Muscle layer of colon (tissue), 2 donors: ENCODE data around the gene ACTMAP.
"Not testable (repeated sequence)": the region's sequence is repeated elsewhere in the genome, so short reads cannot be mapped to it uniquely, and the experiment has no call there.

Experiments
- H3K27ac ChIP-seq: one replicate; pipeline ENCODE4 v1.7.0; 2013; ENCODE audit warnings: low read depth, mild to moderate bottlenecking, low read length, moderate library complexity
- H3K27me3 ChIP-seq, 2 donors: one replicate each; pipeline ENCODE4 v1.7.0; 2013; ENCODE audit warnings: low read length in 2 of 2, mild to moderate bottlenecking in 2 of 2; ENCODE audit not compliant: insufficient read depth in 2 of 2, control insufficient read depth in 1 of 2
- H3K36me3 ChIP-seq: one replicate; pipeline ENCODE4 v1.7.0; 2013; ENCODE audit warnings: mild to moderate bottlenecking, low read length; ENCODE audit not compliant: insufficient read depth
- H3K4me1 ChIP-seq: one replicate; pipeline ENCODE4 v1.7.0; 2013; ENCODE audit warnings: mild to moderate bottlenecking, low read length; ENCODE audit not compliant: insufficient read depth
- H3K4me3 ChIP-seq, 2 donors: one replicate each; pipeline ENCODE4 v1.7.0; 2013; ENCODE audit warnings: low read length in 2 of 2, low read depth in 1 of 2, mild to moderate bottlenecking in 1 of 2, moderate library complexity in 1 of 2
- H3K9ac ChIP-seq: one replicate; pipeline ENCODE4 v1.7.0; 2013; ENCODE audit warnings: low read length
- H3K9me3 ChIP-seq: one replicate; pipeline ENCODE4 v1.7.0; 2013; ENCODE audit warnings: mild to moderate bottlenecking, low read length
- donor health status: abdominal sarcoma.
- donor health status: Adenocarcinoma of cecum.

ACTMAP gene

DNA sequence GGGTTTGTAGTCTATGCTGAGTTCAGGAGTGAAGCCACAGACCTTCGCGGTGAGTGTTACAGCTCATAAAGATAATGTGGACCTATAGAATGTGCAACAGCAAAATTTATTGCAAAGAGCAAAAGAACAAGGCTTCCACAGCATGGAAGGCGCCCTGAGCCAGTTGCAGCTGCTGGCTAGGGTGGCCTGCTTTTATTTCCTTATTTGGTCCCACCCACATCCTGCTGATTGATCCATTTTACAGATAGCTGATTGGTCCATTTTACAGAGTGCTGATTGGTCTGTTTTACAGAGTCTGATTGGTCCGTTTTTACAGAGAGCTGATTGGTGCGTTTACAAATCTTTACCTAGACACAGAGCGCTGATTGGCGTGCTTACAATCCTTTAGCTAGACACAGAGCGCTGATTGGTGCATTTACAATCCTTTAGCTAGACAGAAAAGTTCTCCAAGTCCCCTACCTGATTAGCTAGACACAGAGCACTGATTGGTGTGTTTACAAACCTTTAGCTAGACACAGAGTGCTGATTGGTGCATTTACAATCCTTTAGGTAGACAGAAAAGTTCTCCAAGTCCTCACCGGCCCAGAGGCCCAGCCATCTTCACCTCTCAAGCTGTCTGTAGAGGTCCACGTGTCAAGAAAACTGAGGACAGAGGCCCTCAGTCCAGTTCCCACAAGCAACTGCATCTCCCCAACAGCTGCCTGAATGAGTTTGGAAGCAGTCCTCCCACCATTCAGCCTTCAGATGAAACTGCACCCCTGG lies 21.0 kb upstream of the ACTMAP start:
- not testable (repeated sequence) for H3K9me3 ChIP-seq, H3K27me3 ChIP-seq, H3K4me3 ChIP-seq, H3K4me1 ChIP-seq, H3K36me3 ChIP-seq, H3K9ac ChIP-seq, H3K27ac ChIP-seq

DNA sequence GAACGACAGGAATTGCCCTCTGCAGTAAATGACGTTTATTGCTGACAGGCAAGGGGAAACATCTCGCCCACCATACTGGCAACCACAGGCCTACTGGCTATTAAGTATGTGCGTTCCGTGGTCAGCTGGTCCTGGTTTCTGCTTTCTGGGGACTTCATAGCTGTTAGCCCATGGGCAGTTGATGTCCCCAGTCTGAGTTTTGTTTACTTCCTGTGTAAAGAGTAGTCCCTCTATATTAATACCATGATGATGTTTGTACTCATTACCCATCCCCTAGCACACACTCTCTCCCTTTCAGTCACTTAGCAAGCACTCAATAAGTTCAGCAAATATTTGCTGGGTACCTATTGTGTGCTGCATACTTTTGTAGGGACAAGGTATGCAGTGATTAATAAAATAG lies 18.6 kb upstream of the ACTMAP start:
- H3K9ac ChIP-seq = no peak overlapping the region
- H3K9me3 ChIP-seq = no peaks in the 10 kb centered on the region
- no peaks in the 10 kb centered on the region for H3K4me1 ChIP-seq
- no peaks in the 10 kb centered on the region for H3K27me3 ChIP-seq
- H3K4me3 ChIP-seq = no peak overlapping the region
- no peak overlapping the region for H3K27ac ChIP-seq
- peaks cover 22% of the 10 kb centered on the region for H3K36me3 ChIP-seq

DNA sequence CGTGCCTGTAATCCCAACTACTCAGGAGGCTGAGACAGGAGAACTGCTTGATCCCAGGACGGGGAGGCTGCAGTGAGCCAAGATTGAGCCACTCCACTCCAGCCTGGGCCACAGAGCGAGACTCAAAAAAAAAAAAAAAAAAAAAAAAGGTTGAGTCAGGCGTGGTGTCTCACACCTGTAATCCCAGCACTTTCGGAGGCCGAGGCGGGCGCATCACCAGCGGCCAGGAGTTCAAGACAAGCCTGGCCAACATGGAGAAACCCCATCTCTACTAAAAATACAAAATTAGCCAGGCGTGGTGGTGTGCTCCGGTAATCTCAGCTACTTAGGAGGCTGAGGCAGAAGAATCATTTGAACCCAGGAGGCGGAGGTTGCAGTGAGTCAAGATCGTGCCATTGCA lies 16.1 kb upstream of the ACTMAP start:
- not testable (repeated sequence) for H3K9me3 ChIP-seq, H3K4me1 ChIP-seq, H3K27me3 ChIP-seq, H3K4me3 ChIP-seq, H3K9ac ChIP-seq, H3K27ac ChIP-seq
- H3K36me3 ChIP-seq = peaks cover 47% of the 10 kb centered on the region

DNA sequence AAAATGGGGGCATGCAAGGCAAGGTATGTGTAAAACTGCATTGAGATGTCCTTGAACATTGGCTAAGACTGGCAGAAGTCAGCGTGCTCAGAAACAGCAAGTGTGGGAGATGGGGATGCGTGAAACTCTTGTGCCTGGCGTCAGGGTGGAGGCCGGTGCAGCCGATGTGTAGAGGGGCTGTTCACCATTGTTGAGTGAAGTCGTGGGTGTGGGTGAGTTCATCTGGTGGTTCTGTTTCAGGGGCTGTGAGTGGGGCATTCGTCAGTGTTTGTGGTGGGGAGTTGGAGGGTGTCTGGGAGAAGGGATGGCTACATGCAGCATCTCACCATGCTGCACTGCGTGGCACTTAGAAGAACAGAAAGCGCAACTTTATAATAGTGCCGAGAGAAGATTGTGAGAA lies 13.7 kb upstream of the ACTMAP start:
- Histone ChIP-seq H3K27ac (no peak overlapping the region), H3K9ac (no peak overlapping the region), H3K4me1 (no peaks in the 10 kb centered on the region), H3K4me3 (no peak overlapping the region), H3K9me3 (no peaks in the 10 kb centered on the region), H3K36me3 (peaks cover 68% of the 10 kb centered on the region), H3K27me3 (no peaks in the 10 kb centered on the region)

DNA sequence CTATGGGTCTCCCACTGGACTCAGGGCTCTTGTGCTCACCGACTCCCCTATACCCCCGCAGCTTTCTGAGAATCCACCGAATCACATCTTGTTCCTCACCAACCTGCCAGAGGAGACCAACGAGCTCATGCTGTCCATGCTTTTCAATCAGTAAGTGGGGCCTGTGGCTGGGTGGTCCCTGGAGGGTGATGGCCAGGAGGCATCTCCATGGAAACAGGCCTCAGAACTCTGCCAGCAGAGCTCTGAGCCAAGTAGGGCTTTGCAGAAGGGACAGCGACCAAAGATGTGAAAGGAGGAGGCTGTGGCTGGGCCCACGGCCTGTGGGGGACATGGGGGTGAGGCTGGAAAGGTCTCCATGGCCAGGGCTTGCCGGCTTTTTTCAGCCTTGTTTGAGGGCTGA lies 13.2 kb upstream of the ACTMAP start:
- Histone ChIP-seq H3K27me3 (no peaks in the 10 kb centered on the region), H3K4me1 (no peaks in the 10 kb centered on the region), H3K27ac (no peak overlapping the region), H3K4me3 (no peak overlapping the region), H3K9me3 (no peaks in the 10 kb centered on the region), H3K36me3 (peaks cover 70% of the 10 kb centered on the region), H3K9ac (no peak overlapping the region)

DNA sequence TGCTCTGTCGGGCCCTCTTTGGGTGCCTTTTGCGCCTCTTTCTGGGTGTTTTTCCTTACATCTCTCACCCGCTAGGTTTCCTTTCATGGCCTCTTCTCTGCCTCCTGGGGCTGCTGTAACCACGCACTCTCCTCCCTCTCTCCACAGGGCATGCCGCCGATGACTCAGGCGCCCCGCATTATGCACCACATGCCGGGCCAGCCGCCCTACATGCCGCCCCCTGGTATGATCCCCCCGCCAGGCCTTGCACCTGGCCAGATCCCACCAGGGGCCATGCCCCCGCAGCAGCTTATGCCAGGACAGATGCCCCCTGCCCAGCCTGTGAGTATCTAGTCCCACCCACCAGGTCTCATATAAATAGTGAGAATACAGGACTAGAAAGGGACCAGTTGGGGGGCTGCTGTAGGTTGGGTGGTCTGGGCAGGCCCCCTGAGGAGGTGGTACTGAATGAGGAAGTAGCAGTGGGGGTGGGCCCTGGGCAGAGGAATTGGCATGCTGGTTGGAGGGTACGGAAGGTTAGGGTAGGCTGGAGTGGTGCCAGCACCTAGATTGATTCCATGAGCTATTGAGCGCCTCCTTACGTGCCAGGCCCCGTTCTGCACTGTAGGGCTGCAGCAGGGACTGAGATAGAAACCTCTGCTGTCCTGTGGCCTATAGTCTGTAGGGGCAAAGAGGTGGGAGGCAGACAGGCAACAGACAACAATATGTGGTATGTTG lies 12.6 kb upstream of the ACTMAP start:
- Histone ChIP-seq H3K9ac (no peak overlapping the region), H3K4me3 (no peak overlapping the region)

DNA sequence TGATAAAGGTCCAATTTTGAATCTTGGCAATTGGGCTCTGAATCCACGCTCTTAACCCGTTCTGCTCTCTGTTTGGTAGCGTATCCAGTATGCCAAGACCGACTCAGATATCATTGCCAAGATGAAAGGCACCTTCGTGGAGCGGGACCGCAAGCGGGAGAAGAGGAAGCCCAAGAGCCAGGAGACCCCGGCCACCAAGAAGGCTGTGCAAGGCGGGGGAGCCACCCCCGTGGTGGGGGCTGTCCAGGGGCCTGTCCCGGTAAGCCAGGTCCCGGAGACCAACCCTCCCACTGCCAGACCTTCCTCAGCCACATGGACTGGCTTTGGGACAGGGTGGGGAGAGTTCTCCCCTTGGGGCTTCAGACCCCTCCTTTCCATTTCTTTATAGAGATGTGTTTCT lies 9.1 kb upstream of the ACTMAP start:
- H3K27ac ChIP-seq = no peak overlapping the region
- peaks cover 18% of the 10 kb centered on the region for H3K4me1 ChIP-seq
- no peak overlapping the region for H3K4me3 ChIP-seq
- no peaks in the 10 kb centered on the region for H3K27me3 ChIP-seq
- H3K36me3 ChIP-seq = peaks cover 67% of the 10 kb centered on the region
- H3K9ac ChIP-seq = no peak overlapping the region
- no peaks in the 10 kb centered on the region for H3K9me3 ChIP-seq

More for the DNA sequence above, 12.6 kb upstream of the ACTMAP start:
- Histone ChIP-seq H3K27me3 (no peaks in the 10 kb centered on the region), H3K4me1 (no peaks in the 10 kb centered on the region), H3K27ac (no peak overlapping the region), H3K9me3 (no peaks in the 10 kb centered on the region), H3K36me3 (peaks cover 74% of the 10 kb centered on the region)

DNA sequence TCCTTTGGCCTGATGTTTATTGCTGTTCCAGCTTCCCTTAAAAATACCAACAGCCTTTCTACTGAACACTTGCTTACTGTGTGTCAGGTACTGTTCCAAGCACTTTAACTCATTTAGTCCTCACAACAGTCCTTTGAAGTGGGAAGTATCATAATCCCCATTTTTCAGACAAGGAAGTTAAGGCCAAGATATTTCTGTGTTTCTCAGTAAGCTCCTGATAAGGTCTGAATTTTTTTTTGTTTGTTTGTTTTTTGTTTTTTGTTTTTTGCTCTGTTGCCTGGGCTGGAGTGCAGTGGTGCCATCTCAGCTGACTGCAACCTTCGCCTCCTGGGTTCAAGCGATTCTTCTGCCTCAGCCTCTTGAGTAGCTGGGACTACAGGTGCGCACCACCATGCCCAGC lies 8.2 kb upstream of the ACTMAP start:
- Histone ChIP-seq H3K36me3 (peaks cover 58% of the 10 kb centered on the region), H3K4me1 (peaks cover 22% of the 10 kb centered on the region), H3K4me3 (no peak overlapping the region), H3K27ac (no peak overlapping the region), H3K9me3 (no peaks in the 10 kb centered on the region), H3K27me3 (no peaks in the 10 kb centered on the region), H3K9ac (no peak overlapping the region)

DNA sequence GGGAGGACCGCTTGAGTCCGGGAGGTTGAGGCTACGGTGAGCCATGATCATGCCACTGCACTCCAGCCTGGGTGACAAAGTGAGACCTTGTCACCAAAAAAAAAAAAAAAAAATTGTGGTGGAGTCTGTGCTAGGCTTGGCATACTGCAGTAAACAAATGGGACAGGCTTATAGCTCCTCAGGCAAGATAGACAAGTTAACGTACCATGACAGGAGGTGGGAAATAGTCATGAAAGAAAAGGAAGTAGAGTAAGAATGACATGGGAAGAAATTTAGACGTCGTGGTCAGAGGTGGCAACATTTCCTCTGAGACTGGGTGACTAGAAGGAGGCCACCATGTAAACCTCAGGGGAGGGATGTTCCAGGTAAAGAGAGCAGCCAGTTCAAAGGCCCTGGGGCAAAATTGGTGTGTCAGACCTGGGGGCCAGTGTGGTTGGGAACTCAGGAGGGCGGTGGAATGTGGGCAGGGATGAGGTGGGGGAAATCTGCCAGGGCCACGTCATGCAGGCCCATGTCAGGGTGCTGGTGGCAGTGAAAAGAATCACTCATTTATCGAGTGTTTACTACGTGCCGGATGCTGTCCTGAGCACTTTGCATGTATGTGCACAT lies 6.3 kb upstream of the ACTMAP start:
- Histone ChIP-seq H3K27me3 (no peaks in the 10 kb centered on the region), H3K9ac (no peak overlapping the region), H3K9me3 (no peaks in the 10 kb centered on the region), H3K4me3 (no peak overlapping the region), H3K27ac (no peak overlapping the region), H3K4me1 (peaks cover 31% of the 10 kb centered on the region), H3K36me3 (peaks cover 39% of the 10 kb centered on the region)

DNA sequence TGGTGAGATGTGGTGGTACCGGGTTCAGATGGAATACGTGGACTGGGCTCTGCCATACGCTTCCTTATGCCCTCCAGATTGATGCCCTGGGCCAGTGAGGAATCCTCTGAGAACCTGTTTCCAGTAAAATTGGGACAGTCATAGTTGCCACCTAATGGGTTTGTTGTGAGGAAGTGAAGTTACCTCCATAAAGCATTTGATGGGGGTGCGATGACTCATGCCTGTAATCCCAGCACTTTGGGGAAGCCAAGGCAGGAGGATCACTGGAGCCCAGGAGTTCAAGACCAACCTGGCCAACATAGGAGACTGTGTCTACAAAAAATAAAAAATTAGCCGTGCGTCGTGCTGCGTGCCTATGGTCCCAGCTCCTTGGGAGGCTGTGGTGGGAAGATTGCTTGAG lies 5.5 kb upstream of the ACTMAP start:
- Histone ChIP-seq H3K27me3 (no peaks in the 10 kb centered on the region), H3K4me3 (no peak overlapping the region), H3K36me3 (peaks cover 32% of the 10 kb centered on the region), H3K27ac (no peak overlapping the region), H3K9me3 (no peaks in the 10 kb centered on the region), H3K9ac (no peak overlapping the region), H3K4me1 (peaks cover 31% of the 10 kb centered on the region)

DNA sequence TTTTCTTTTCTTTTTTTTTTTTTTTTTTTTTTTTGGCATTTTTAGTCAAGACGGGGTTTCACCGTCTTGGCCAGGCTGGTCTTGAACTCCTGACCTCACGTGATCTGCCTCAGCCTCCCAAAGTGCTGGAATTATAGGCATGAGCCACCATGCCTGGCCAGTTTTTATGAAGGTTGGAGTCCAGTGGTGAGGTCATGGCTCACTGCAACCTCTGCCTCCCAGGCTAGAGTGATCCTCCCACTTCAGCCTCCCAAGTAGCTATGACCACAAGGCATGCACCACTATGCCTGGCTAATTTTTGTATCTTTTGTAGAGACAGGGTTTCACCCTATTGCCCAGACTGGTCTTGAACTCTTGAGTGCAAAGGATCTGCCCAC lies 5.0 kb upstream of the ACTMAP start:
- H3K27me3 ChIP-seq = no peaks in the 10 kb centered on the region
- H3K9ac ChIP-seq = no peak overlapping the region
- no peak overlapping the region for H3K4me3 ChIP-seq
- peaks cover 27% of the 10 kb centered on the region for H3K36me3 ChIP-seq
- no peaks in the 10 kb centered on the region for H3K9me3 ChIP-seq
- H3K27ac ChIP-seq = no peak overlapping the region
- H3K4me1 ChIP-seq = peaks cover 31% of the 10 kb centered on the region
